Left lobe of liver (tissue), 2 donors: ENCODE results near the gene FAM107B. TPM values are rescaled to one million over a fixed set of nuclear protein-coding genes. Genes with fewer than 3 reads are reported as not detected.
"Not testable (repeated sequence)": the region's sequence is repeated elsewhere in the genome, so short reads cannot be mapped to it uniquely, and the experiment has no call there.

Experiments
- ATAC-seq: fragments of 200-7000 bp; cut with Tn5 transposase; one replicate; pipeline ENCODE4 v1.9.1; 2020; ENCODE audit warnings: mild to moderate bottlenecking, moderate library complexity
- DNase-seq: peaks from one replicate; pipeline ENCODE4 v3.0.0-alpha.2; 2020; ENCODE audit warnings: low spot score
- total RNA-seq: library from RNA; stranded (reverse); gene quantifications from one replicate; pipeline ENCODE4 v1.2.1, GENCODE V29; 2021
- donor health status: DM: no; HTN: no; CAD: no; lungs with moderate emphysema.
- donor health status: DM: no; HTN: yes; CAD: no.

Gene FAM107B
- total RNA-seq, 1 donor from 2014 or later, result 67.2 TPM

GRCh38 chr10:14604181-14605142 lies 170.2 kb downstream of the FAM107B start:
- DNase-seq, result peak; percentile 90
- ATAC-seq, result peak; percentile 88

GRCh38 chr10:14603534-14604102 lies 171.1 kb downstream of the FAM107B start:
- DNase-seq (no peak), ATAC-seq (peak; percentile 3)

- no peak for ATAC-seq
- no peak for DNase-seq
These were observed 171.7 kb downstream of the FAM107B start for GRCh38 chr10:14602807-14603533.

GRCh38 chr10:14601872-14602725 lies 172.6 kb downstream of the FAM107B start:
- no peak for DNase-seq
- no peak for ATAC-seq

- ATAC-seq (no peak), DNase-seq (no peak)
These were observed 173.4 kb downstream of the FAM107B start for GRCh38 chr10:14601326-14601725.

GRCh38 chr10:14600065-14600464 lies 174.6 kb downstream of the FAM107B start:
- no peak for ATAC-seq

GRCh38 chr10:14598809-14599764 lies 175.6 kb downstream of the FAM107B start:
- DNase-seq, result peak; percentile 70
- peak; percentile 74 for ATAC-seq

More at GRCh38 chr10:14600065-14600464, 174.6 kb downstream of the FAM107B start:
- DNase-seq, result no peak

GRCh38 chr10:14595526-14596182 lies 179.0 kb downstream of the FAM107B start:
- DNase-seq, result no peak
- ATAC-seq, result no peak

GRCh38 chr10:14594878-14595525 lies 179.7 kb downstream of the FAM107B start:
- ATAC-seq (peak; percentile 73), DNase-seq (no peak)

GRCh38 chr10:14593806-14594205 lies 180.9 kb downstream of the FAM107B start:
- ATAC-seq, result no peak
- DNase-seq, result no peak

- DNase-seq, result no peak
- ATAC-seq, result peak; percentile 35
These were observed 182.1 kb downstream of the FAM107B start for GRCh38 chr10:14592566-14592965.

GRCh38 chr10:14592026-14592425 lies 182.7 kb downstream of the FAM107B start:
- DNase-seq, result no peak
- ATAC-seq, result peak; percentile 64

- DNase-seq, ATAC-seq: not testable (repeated sequence)
These were observed 185.8 kb downstream of the FAM107B start for GRCh38 chr10:14588938-14589294.

- no peak for DNase-seq
- peak; percentile 74 for ATAC-seq
These were observed 186.4 kb downstream of the FAM107B start for GRCh38 chr10:14588084-14588937.

- ATAC-seq (no peak), DNase-seq (no peak)
These were observed 187.1 kb downstream of the FAM107B start for GRCh38 chr10:14587540-14588083.

- no peak for DNase-seq
- no peak for ATAC-seq
These were observed 187.8 kb downstream of the FAM107B start for GRCh38 chr10:14586901-14587300.
